GM12892 (cell line): Measurements from ENCODE around the gene POU2F2.

ENCODE experiments used
- DNase-seq: peaks from one replicate; pipeline ENCODE4 v3.0.0; 2011; ENCODE audit not compliant: insufficient read length
- FAIRE-seq: peaks from 2 replicates; lab custom pipeline; 2011; peaks lifted over from hg19 to GRCh38; lab: Jason Lieb, UNC
- POLR2A ChIP-seq: IDR thresholded peaks from 2 replicates; pipeline ENCODE4 v1.6.1; 2011; ENCODE audit warnings: low read depth, low read length, control low read depth
- POLR2AphosphoS5 ChIP-seq: IDR thresholded peaks from 2 replicates; pipeline ENCODE4 v1.6.1; 2011; ENCODE audit warnings: low read depth, low read length, control low read depth
- TAF1 ChIP-seq: IDR thresholded peaks from 2 replicates; pipeline ENCODE4 v1.6.1; 2011; ENCODE audit warnings: low read depth, mild to moderate bottlenecking, control low read depth, low read length, borderline replicate concordance

POU2F2 gene

DNA sequence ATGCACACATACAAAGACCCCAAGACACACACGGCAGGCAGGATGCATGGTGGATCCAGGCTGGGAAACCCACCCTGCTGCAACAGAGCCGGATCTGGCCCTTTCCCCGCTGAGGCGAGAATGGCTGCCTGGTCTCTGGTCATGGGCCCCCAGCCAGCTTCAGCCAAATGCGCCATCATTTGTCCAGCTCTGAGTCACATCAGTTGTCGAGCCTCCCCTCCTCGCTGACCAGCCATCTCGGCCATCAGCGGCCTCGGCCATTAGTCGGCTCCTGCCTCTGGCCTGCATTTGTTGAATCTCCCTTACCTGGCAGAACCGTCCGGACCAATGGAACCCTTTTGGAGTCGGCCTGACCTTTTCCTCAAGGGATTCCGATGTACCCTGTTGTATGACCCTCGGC, 38.5 kb upstream of the POU2F2 start:
- TF ChIP-seq TAF1, result no peak
- no peak for TF ChIP-seq POLR2AphosphoS5
- TF ChIP-seq POLR2A, result no peak
- FAIRE-seq (no peak), DNase-seq (no peak)

DNA sequence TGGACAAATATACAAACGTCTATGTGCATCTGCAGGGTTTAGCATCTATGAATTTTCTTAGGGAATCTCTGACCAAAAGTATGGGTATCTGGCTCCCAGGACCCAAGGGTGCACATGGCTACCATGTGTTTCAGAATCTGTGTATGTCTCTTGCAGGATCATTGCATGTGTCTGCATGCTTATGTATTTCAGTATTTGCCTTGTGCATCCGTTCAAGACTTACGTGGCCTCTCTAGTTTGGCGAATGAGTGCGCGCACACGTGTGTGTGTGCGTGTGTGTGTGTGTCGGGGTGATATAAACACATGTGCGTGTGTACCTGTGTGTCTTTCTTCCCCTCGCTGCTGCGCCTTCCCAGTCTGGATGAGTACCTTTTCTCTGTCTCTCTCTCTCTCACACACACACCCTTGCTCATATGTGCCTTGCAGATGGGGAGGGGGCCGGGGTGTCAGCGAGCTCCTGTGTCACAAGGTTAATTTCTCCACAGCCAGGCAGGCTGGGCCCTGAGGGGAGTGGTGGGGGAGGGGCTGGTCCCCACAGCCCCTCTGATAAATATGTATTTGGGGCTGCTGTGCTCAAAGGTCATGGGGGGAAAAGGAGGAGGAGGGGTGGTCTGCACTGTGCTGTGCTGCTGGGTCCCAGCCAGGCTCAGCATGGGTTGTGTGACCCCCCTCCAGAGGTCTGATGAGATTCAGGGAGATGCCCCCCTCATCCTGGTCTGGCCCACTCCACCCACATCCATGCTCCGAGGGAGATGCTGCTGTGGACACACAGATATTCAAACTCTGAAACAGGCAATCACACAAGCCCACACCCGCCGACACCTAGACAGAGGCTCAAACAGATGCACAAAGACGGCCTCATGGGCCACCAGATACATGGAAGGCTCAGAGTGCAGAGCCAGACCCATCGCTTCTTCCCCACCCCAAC, 37.5 kb upstream of the POU2F2 start:
- FAIRE-seq (no peak), DNase-seq (no peak)
- TF ChIP-seq POLR2AphosphoS5 (no peak), POLR2A (no peak), TAF1 (no peak)

DNA sequence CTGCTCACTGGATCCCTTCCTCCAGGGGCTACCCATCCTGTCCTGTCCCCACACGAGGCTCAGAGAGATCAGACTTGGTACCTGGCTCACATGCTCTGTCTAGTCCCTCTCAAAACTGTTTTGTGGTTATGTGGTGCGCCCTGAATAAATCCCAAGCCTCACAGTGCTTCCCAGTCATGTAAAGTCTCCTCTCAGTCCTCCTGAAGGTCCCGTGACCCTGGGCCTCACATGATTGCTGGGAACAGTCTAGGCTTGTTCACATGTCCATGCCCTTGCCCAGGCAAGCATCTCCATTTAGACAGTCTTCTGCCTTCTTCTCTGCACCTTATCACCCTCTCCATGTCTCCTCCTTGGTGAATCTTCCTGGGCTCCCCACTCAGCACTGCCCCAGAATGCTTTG, 36.0 kb upstream of the POU2F2 start:
- FAIRE-seq, result no peak
- no peak for TF ChIP-seq TAF1
- TF ChIP-seq POLR2A, result no peak
- no peak for TF ChIP-seq POLR2AphosphoS5
- no peak for DNase-seq

DNA sequence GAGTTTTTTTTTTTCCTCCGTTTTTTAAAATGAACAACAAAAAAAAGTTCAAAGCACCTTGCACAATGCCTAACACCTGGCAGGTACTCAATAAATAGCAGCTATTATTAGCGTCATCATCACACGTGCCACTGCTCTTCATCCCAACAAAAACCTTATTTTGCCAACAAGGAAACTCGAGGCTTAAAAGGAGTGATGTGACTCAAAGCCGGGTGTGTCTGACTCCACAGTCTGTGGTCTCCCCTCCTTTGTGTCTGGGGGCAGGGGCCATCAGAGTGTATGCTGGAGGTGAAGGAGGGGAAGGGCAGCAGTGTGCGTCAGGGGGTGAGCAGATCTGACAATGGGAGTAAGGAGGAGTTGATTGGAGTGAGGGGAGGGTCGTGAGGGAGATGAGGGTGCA, 34.1 kb upstream of the POU2F2 start:
- FAIRE-seq (no peak), DNase-seq (no peak)
- no peak for TF ChIP-seq TAF1
- TF ChIP-seq POLR2AphosphoS5, result no peak
- no peak for TF ChIP-seq POLR2A

DNA sequence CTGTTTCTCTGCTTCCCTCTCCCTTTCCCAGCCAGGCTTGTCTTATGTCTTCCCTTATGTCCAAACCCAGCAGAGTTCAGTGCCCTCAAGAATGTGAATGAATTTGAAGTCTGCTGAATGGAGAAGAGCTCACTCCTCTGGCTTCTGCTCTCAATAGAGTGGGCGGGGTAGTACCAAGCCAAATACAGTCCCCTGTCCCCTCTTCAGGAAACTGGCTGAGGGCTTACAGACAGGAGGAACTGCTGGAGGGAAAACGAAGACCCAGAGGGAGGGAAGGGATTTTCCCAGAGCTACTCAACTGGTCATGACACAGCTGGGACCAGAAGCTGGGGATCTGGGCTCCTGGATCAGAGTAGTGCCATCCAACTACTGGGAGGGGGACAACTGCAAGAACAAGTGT, 32.9 kb upstream of the POU2F2 start:
- DNase-seq, result no peak
- TF ChIP-seq TAF1 (no peak), POLR2AphosphoS5 (no peak), POLR2A (no peak)
- FAIRE-seq, result no peak

DNA sequence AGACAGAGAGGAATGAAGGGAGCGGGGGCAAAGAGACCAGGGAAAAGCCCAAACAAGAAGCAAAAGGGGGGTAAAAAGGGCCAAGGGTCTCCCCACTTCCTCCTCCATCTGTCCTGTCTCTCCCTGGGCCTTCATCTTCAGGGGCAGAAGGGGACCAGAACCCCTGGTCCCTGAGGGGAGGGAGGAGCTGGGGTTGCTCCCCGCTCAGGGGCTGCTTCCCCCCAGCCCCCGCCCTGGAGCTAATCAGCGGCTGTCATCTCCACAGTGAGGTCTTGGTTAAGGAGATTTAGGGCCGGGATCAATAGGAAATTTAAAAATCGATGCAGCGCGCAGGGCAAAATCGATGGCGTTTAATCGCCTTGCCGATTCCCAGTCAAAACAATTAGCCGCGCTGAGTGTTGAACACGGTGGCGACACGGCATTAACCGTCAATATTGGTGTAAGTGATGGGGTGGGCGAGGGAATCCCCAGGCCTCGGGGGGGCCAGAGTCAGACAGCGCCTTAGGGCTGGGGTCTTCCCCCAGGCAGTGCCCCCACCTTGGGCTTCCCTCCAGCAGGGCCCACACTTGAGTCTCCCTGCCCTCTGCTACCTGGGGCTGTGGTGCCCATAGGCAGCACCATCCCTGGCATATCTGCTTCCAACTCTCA, 29.5 kb upstream of the POU2F2 start:
- DNase-seq, result no peak
- no peak for FAIRE-seq
- TF ChIP-seq TAF1 (no peak), POLR2A (no peak), POLR2AphosphoS5 (no peak)

DNA sequence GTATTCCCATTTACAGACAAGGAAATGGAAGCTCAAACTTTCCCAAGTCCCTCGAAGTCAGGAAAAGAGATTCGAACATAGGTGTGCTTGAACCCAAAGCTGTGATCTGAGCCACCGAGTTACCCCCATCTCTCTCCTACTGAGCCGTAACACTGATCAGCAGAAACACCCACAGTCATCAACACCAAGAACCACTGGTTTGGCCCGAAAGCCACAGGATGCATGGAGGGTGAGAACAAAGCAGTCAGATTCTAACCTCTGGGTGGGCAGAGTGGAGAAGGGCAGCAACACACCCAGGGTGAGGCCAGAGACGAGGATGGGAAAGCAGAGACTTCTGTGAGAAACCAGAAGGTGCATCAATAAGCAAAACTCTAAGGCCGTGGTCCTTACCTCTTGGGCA, 27.7 kb upstream of the POU2F2 start:
- no peak for TF ChIP-seq POLR2A
- TF ChIP-seq POLR2AphosphoS5, result no peak
- no peak for TF ChIP-seq TAF1
- no peak for FAIRE-seq
- DNase-seq, result no peak

DNA sequence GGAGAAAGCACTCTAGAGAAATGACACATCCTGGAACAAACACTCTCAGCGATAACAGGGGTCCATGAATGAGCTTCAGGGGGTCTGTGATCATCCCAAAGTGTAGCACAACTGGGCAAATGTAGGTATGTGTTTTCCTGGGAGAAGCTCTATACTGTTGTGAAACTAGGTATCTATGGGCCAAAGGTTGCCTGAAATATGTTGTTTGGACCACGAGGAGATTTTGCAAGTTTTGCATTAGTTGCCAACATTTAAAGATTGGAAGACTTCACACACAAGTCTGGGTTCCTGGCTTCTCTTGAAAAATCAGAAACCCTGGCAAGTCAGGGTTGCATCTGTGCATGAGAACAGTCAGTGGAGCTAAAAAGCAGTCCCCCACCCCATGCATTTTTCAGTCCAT, 26.7 kb upstream of the POU2F2 start:
- TF ChIP-seq POLR2AphosphoS5, result no peak
- TF ChIP-seq POLR2A, result no peak
- TF ChIP-seq TAF1, result no peak
- DNase-seq (no peak), FAIRE-seq (no peak)

DNA sequence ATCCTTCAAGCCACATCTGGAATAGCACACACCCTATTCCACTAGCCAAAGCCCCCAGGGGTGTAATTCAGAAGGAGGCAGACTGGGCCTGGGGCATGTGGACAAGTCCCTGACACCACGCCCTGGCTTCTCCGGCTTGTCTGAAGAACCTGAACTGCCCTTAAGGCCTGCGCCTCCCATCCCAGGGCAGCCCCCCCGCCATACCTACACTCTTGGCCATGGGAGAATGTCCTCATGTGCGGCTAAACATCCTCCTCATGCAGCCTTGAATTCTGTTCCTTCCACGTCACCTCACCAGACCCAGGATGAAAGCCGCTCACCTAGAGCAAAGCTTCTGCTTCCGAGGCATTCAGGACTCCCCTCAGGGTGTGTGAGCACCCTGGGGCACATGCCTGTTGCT, 24.3 kb upstream of the POU2F2 start:
- DNase-seq, result no peak
- no peak for FAIRE-seq
- TF ChIP-seq POLR2A, result no peak
- TF ChIP-seq POLR2AphosphoS5, result no peak
- no peak for TF ChIP-seq TAF1

DNA sequence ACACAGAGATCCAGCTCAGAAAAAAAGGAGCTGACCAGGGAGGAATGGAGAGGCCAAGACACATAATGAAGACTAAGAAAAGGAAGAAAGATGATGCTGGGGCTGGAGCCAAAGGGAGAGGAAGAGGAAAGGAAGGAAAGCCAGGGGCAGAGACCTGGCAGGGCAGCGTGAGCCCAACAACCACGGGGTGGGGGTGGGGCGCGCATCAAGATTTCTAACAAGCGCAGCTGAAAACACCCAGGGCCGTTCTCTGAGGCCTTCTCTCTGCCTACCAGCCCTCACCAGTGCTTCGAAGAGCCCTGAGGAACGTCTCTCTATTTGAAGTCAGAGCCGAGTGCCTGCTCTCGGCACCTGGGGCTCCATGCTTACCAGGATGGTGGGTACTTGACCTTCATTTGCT, 23.6 kb upstream of the POU2F2 start:
- TF ChIP-seq POLR2A, result no peak
- DNase-seq (no peak), FAIRE-seq (no peak)

DNA sequence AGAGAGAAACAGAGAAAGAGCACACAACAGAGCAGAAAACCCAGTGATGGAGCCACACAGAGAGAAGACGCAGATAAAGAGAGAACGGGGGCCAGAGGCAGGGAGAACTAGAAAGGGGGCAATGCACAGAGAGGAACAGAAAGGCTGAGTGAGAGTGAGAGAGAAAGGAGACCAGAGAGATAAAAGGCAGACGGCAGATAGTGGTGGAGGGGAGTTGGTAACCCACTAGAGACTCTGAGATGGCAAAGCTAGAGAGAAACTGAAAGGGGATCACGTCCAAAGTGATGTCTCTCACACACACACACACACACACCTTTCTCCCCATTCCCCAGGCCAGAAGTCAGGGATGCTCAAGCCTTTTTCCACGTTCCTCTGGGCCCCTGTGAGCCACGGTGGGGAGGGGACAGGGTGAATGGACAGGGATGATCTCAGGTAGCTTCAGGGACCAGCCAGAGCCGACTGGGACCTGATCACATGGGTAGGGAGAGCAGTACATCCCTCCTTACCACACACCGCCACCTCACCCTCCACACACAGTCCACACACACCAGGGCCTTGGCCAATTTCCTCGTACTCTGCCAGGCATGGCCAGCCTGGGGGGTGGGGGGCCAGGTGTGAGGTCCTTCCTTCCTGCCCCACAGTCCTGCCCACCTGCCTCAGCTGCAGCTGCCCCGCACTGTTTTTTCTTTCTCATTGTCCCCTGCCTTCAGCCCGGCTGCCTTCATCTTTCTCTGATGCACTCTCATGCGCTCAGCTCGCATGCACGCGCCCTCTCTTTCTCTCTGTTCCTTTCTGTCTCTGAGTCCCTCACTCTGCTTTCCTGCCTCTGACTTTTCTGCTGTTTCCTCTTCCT, 22.5 kb upstream of the POU2F2 start:
- FAIRE-seq (no peak), DNase-seq (no peak)
- TF ChIP-seq POLR2AphosphoS5 (no peak), TAF1 (no peak), POLR2A (no peak)
